Right lobe of liver (tissue), 6 donors: ENCODE data around the gene B4GALNT3. TPM values are rescaled to one million over a fixed set of nuclear protein-coding genes. Genes with fewer than 3 reads are reported as not detected.

Experiments
- ATAC-seq, 4 donors: fragments of 200-7000 bp; cut with Tn5 transposase; one replicate each; pipeline ENCODE4 v1.9.1; 2020; ENCODE audit warnings: mild to moderate bottlenecking in 4 of 4, moderate library complexity in 4 of 4
- DNase-seq, 3 donors: peaks; one replicate each; pipeline ENCODE4 v3.0.0-alpha.2; 2020
- H3K27ac ChIP-seq, 3 donors: fragments of 200-600 bp; one replicate each; pipeline ENCODE4 v1.8.0; 2022
- H3K27me3 ChIP-seq, 2 donors: fragments of 200-600 bp; one replicate each; pipeline ENCODE4 v1.8.0; 2022
- H3K36me3 ChIP-seq, 4 donors: fragments of 200-600 bp; sonication (generic) in 1 of 4; one replicate each; pipeline versions ENCODE4 v1.5.1 to v1.8.0; 2017 to 2022; ENCODE audit warnings: control low read depth in 1 of 4
- H3K4me1 ChIP-seq, 4 donors: fragments of 200-600 bp; sonication (generic) in 1 of 4; one replicate each; pipeline versions ENCODE4 v1.5.1 to v1.8.0; 2017 to 2022; ENCODE audit warnings: control low read depth in 1 of 4
- H3K4me3 ChIP-seq, 3 donors: fragments of 200-600 bp; one replicate each; pipeline ENCODE4 v1.8.0; 2022
- H3K9me3 ChIP-seq, 4 donors: fragments of 200-600 bp; sonication (generic) in 1 of 4; one replicate each; pipeline versions ENCODE4 v1.5.1 to v1.8.0; 2017 to 2022; ENCODE audit warnings: control low read depth in 1 of 4
- CTCF ChIP-seq, 4 donors: fragments of 200-600 bp in 3 of 4; fragments of 450-650 bp in 1 of 4; IDR thresholded peaks; one replicate each; pipeline versions ENCODE4 v1.5.1 to v1.8.0; 2016 to 2022; ENCODE audit warnings: antibody characterized with exemption in 4 of 4, mild to moderate bottlenecking in 2 of 4
- POLR2A ChIP-seq: fragments of 450-650 bp; IDR thresholded peaks from one replicate; pipeline ENCODE4 v1.6.1; 2017; ENCODE audit warnings: antibody characterized with exemption, mild to moderate bottlenecking
- WGBS: methylation state at CpG from one replicate; pipeline ENCODE4 v1.1.6; 2018; ENCODE audit warnings: low coverage, low lambda C conversion rate; ENCODE audit not compliant: insufficient coverage; ENCODE audit errors: missing lambda C conversion rate; 5-methylcytosine and 5-hydroxymethylcytosine counted together
- intact Hi-C, 2 donors: fragments of 100-400 bp; cut with DNase I; formaldehyde crosslinking; loops; one replicate each; pipeline versions ENCODE4 v1.11.2 to v1.14.1; 2022
- total RNA-seq, 6 experiments: library from RNA; depleted of rRNA in 2 of 6; stranded (reverse); fragments of >200 nt in 2 of 6; fragmentation: NEBNext Ultra II Directional in 3 of 6; extraction: Animal tissue kit (Norgen Biotek cat#: 25700) in 3 of 6; gene quantifications; one replicate each; pipeline versions ENCODE4 v1.1.0 to v1.2.4, GENCODE V29; 2016 to 2023
- donor health status: DM: no; HTN: yes; CAD: no.
- donor health status: DM: no; HTN: no; CAD: no.
- donor health status: DM: no; HTN: no; CAD: no.
- donor health status: DM: no; HTN: yes; CAD: no.
- donor health status: DM: no; HTN: yes; CAD: no.

B4GALNT3 gene
- total RNA-seq, 6 experiments from 2014 or later = 0.12 to 2.0 (median 0.38) TPM

DNA sequence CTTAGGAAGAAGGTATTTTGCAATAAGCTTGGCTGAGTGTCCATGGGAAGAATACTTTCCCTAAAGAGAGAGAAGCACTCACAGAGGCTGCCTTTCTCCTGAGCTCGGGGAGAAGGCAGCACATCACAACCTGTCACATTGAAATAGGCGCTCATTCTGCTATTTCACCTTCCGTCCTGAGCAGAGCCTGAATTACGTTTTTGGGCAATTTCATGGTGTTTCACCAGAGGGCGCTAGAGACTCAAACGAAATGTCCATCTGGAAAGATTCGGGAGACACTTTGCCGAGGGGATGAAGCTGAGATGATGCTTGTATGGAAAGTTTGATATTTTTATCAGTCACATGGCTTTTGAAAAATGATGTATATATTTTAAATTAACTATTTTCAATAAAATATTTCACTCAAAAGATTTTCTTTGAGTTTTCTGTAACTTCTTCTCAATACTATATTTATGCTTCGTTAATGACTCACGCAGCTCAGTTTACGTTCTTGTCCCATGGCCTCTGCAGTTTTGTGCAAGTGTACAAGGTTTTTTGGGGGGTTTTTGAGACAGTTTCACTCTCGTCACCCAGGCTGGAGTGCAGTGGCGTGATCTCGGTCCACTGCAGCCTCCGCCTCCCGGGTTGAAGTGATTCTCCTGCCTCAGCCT lies 17.4 kb upstream of the B4GALNT3 start:
- Histone ChIP-seq H3K27ac (no peak overlapping the region), H3K4me1 (no peaks in the 10 kb centered on the region), H3K9me3 (no peaks in the 10 kb centered on the region), H3K27me3 (no peaks in the 10 kb centered on the region), H3K36me3 (no peaks in the 10 kb centered on the region), H3K4me3 (no peak overlapping the region)
- TF ChIP-seq POLR2A = no peak
- peak; percentile 61 to 79 (median 75) for TF ChIP-seq CTCF (IDR thresholded peaks at IDR 0.05)
- 27% methylated on average over 11 of the region's 16 CpGs for WGBS
- intact Hi-C loops = no loop called here
- DNase-seq = peak in 1 of 3 donors; percentile 54
- peak; percentile 72 to 84 (median 76) for ATAC-seq

DNA sequence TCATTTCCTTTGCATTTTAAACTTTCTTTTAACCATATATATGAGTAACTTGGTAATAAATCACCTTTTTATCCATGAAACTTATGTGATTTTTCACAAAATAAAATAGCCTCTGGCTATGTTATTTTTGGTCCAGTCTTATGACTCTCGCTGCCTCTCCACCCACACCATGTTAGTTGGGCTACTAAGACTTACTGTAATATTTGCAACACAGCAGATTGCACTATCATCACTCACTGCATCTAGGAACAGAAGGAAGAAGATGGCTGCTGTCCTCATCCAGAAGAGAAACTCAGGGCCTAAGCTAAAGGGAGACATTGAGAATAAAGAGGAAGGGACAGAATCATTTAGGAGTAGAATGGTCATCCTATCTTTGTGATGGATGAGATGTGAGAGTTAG lies 12.6 kb upstream of the B4GALNT3 start:
- intact Hi-C loops = no loop called here

DNA sequence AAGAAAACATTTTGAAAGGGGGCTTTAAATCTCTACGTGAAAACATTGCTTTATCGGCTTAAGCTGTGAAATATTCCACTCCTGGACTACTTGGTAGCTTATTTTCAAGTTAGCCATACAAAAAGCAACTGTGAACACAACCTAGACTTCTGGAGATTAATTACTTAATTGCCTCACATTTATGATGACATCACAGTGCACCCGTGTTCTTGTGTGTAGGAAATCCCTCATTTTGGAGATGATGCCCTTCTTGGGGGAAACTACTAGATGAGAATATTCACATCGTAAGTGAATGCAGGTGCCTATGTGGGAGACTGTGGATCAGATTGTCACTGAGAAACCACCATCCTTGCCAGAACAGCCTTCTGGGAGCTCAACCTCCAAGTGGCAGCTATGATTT lies 10.5 kb upstream of the B4GALNT3 start:
- ATAC-seq (no peak), DNase-seq (no peak)
- Histone ChIP-seq H3K27ac (no peak overlapping the region), H3K27me3 (no peaks in the 10 kb centered on the region), H3K4me3 (no peak overlapping the region), H3K9me3 (no peaks in the 10 kb centered on the region), H3K36me3 (no peaks in the 10 kb centered on the region), H3K4me1 (no peaks in the 10 kb centered on the region)
- intact Hi-C loops = no loop called here
- TF ChIP-seq POLR2A (no peak), CTCF (IDR thresholded peaks at IDR 0.05) (no peak)
- 52% methylated on average over 3 of the region's 4 CpGs for WGBS

More for the DNA sequence above, 12.6 kb upstream of the B4GALNT3 start:
- H3K9me3 ChIP-seq = no peaks in the 10 kb centered on the region
- TF ChIP-seq CTCF (IDR thresholded peaks at IDR 0.05) = no peak
- TF ChIP-seq POLR2A = no peak
- ATAC-seq (no peak), DNase-seq (no peak)
- no peak overlapping the region for H3K4me3 ChIP-seq
- H3K4me1 ChIP-seq = no peaks in the 10 kb centered on the region
- H3K36me3 ChIP-seq = no peaks in the 10 kb centered on the region
- WGBS = 100% methylated on average over 1 of the region's 1 CpG
- H3K27ac ChIP-seq = no peak overlapping the region
- H3K27me3 ChIP-seq = no peaks in the 10 kb centered on the region

GRCh38 chr12:450438-450837 lies 9.3 kb upstream of the B4GALNT3 start:
- no peak for ATAC-seq
- intact Hi-C loops = loop anchor here in 1 of 2 donors (2.0 kb wide), 1 partner anchor 96 kb away; no protein-coding TSS in a partner anchor
- Histone ChIP-seq H3K36me3 (no peaks in the 10 kb centered on the region), H3K4me1 (no peaks in the 10 kb centered on the region), H3K4me3 (no peak overlapping the region), H3K27ac (no peak overlapping the region), H3K27me3 (no peaks in the 10 kb centered on the region), H3K9me3 (no peaks in the 10 kb centered on the region)
- TF ChIP-seq CTCF (IDR thresholded peaks at IDR 0.05) (no peak), POLR2A (no peak)
- 78% methylated on average over 2 of the region's 3 CpGs for WGBS
- DNase-seq = no peak
